Fibroblast of lung (primary cell): ENCODE data around the gene CD52.

ENCODE experiments used
- EZH2 ChIP-seq: IDR thresholded peaks from 2 replicates; pipeline ENCODE4 v1.5.1; 2012; ENCODE audit warnings: low read length, control low read depth, mild to moderate bottlenecking; ENCODE audit errors: missing control alignments
- TF ChIP-seq, protein P1 (sequence below), 2 donors: IDR thresholded peaks in 1 of 2; conservative IDR thresholded peaks in 1 of 2; 1 replicate in 1 of 2; 2 replicates in 1 of 2; pipeline ENCODE4 v1.5.1; 2011 to 2012; ENCODE audit warnings: low read length in 2 of 2, control low read depth in 1 of 2, inconsistent platforms in 1 of 2, low read depth in 1 of 2, mild to moderate bottlenecking in 1 of 2

DNA sequence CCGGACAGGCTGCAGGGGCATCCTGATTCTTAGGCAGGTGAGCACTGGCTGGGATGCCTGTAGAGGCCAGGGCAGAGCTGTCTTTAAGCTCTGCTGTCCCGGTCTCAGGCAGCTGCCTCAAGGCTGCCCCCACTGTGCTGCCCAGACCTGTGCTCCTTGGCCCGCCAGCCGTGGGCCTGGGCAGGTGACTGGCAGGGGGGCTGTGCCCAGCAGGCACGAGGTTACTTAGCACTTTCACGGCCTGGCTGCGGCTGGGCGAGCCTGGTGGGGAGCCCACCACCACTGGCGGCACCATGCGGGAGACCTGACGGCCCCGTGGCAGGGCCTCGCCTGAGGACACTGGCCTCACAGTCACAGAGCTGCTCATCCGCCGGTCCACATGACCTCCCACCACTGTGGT, 28.0 kb downstream of the CD52 start:
- TF ChIP-seq, protein P1, sequence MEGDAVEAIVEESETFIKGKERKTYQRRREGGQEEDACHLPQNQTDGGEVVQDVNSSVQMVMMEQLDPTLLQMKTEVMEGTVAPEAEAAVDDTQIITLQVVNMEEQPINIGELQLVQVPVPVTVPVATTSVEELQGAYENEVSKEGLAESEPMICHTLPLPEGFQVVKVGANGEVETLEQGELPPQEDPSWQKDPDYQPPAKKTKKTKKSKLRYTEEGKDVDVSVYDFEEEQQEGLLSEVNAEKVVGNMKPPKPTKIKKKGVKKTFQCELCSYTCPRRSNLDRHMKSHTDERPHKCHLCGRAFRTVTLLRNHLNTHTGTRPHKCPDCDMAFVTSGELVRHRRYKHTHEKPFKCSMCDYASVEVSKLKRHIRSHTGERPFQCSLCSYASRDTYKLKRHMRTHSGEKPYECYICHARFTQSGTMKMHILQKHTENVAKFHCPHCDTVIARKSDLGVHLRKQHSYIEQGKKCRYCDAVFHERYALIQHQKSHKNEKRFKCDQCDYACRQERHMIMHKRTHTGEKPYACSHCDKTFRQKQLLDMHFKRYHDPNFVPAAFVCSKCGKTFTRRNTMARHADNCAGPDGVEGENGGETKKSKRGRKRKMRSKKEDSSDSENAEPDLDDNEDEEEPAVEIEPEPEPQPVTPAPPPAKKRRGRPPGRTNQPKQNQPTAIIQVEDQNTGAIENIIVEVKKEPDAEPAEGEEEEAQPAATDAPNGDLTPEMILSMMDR (conservative IDR thresholded peaks at IDR 0.05 in 1 of 2, IDR thresholded peaks at IDR 0.05 in 1 of 2; ENCODE audit: low read depth in 1 of 2, low read length in 2 of 2), result no peak
- TF ChIP-seq EZH2, result no peak
